Hair follicle dermal papilla cell (primary cell): ENCODE results near the gene OR5H2. TPM values are rescaled to one million over a fixed set of nuclear protein-coding genes. Genes with fewer than 3 reads are reported as not detected.

Source experiments
- total RNA-seq: library from RNA; depleted of rRNA; stranded (reverse); fragments of >200 nt; gene quantifications from 2 replicates; pipeline ENCODE4 v1.2.3, GENCODE V29; 2012

OR5H2 gene
- not detected in 2 replicates for total RNA-seq

GRCh38 chr3:98282205-98282604, at the start of gene OR5H2:
Gene OR5H2, plus strand, starts transcription at chr3:98282505. Its CDS starts 398 bp downstream, at chr3:98282903.

GRCh38 chr3:98263944-98264343, 18.4 kb upstream of the OR5H2 start, which contains the start of gene OR5H6:
Gene OR5H6, plus strand, starts transcription at chr3:98264244. Its CDS starts 89 bp downstream, at chr3:98264333.

Other genes with a start within 250 kb of the OR5H2 start
- gene GABRR3, start 247.2 kb upstream of the OR5H2 start, total RNA-seq: not detected in 2 replicates
- gene OR5AC2, start 195.3 kb upstream of the OR5H2 start, total RNA-seq: not detected in 2 replicates
- gene OR5H1, start 151.8 kb upstream of the OR5H2 start, total RNA-seq: not detected in 2 replicates
- not detected in 2 replicates for gene OR5H14, start 135.0 kb upstream of the OR5H2 start, total RNA-seq
- not detected in 2 replicates for gene OR5H15, start 115.8 kb upstream of the OR5H2 start, total RNA-seq
- gene OR5H6, start 18.3 kb upstream of the OR5H2 start, total RNA-seq: not detected in 2 replicates
- gene OR5K4, start 71.3 kb downstream of the OR5H2 start, total RNA-seq: not detected in 2 replicates
- not detected in 2 replicates for gene OR5K3, start 108.2 kb downstream of the OR5H2 start, total RNA-seq
- not detected in 2 replicates for gene OR5K1, start 180.7 kb downstream of the OR5H2 start, total RNA-seq
- not detected in 2 replicates for gene OR5K2, start 215.2 kb downstream of the OR5H2 start, total RNA-seq
- gene CLDND1, start 240.4 kb downstream of the OR5H2 start, total RNA-seq: 91.2 and 94.4 TPM in 2 replicates
- not detected in 2 replicates for gene GPR15, start 249.5 kb downstream of the OR5H2 start, total RNA-seq